Ovary (tissue), 9 donors: ENCODE data around the gene TGFBI. TPM values are rescaled to one million over a fixed set of nuclear protein-coding genes. Genes with fewer than 3 reads are reported as not detected.
A peak's percentile ranks its signal among the peaks of the same experiment; 100 is the strongest.

Experiments
- DNase-seq, 5 donors: peaks; one replicate each; pipeline ENCODE4 v3.0.0-alpha.2; 2019 to 2020
- H3K27ac ChIP-seq, 2 donors: fragments of 200-600 bp; one replicate each; pipeline versions ENCODE4 v1.5.1 to v1.8.0; 2019 to 2022
- H3K27me3 ChIP-seq: fragments of 200-600 bp; one replicate; pipeline ENCODE4 v1.8.0; 2022
- H3K36me3 ChIP-seq: fragments of 200-600 bp; sonication (generic); one replicate; pipeline ENCODE4 v1.5.1; 2019
- H3K4me1 ChIP-seq: one replicate; pipeline ENCODE4 v1.8.1; 2013; ENCODE audit warnings: mild to moderate bottlenecking, moderate library complexity; ENCODE audit not compliant: insufficient read depth
- H3K4me3 ChIP-seq: fragments of 200-600 bp; sonication (generic); one replicate; pipeline ENCODE4 v1.5.1; 2017
- H3K9me3 ChIP-seq, 2 donors: fragments of 200-600 bp in 1 of 2; sonication (generic) in 1 of 2; one replicate each; pipeline versions ENCODE4 v1.5.1 to v1.8.1; 2013 to 2019; ENCODE audit warnings: mild to moderate bottlenecking in 1 of 2, moderate library complexity in 1 of 2
- CTCF ChIP-seq, 3 donors: fragments of 450-650 bp in 2 of 3; fragments of 200-600 bp in 1 of 3; IDR thresholded peaks; one replicate each; pipeline versions ENCODE4 v1.5.1 to v1.8.0; 2016 to 2022; ENCODE audit warnings: antibody characterized with exemption in 3 of 3, mild to moderate bottlenecking in 1 of 3
- EP300 ChIP-seq: sonication (generic); formaldehyde crosslinking; IDR thresholded peaks from one replicate; pipeline ENCODE4 v1.6.1; 2017; ENCODE audit warnings: antibody characterized with exemption
- POLR2A ChIP-seq: fragments of 450-650 bp; IDR thresholded peaks from one replicate; pipeline ENCODE4 v1.6.1; 2017; ENCODE audit warnings: antibody characterized with exemption, mild to moderate bottlenecking, moderate library complexity
- WGBS, 3 donors: extraction: QIAGEN DNeasy Blood & Tissue Kit in 1 of 3; methylation state at CpG; one replicate each; pipeline versions ENCODE4 v1.1.5 to v1.1.7; 2013 to 2017; 5-methylcytosine and 5-hydroxymethylcytosine counted together
- intact Hi-C, 4 donors: fragments of 100-400 bp; cut with DNase I; formaldehyde crosslinking; loops; one replicate each; pipeline versions ENCODE4 v1.11.0 to v1.15.1; 2022 to 2023
- polyA plus RNA-seq, 2 donors: library from polyadenylated mRNA; stranded (reverse); fragments of 200-250 nt in 1 of 2; fragments of 350-450 nt in 1 of 2; fragmentation: Illumina TruSeq in 1 of 2; extraction: RNeasy Lipid Tissue Mini Kit (QIAGEN cat#74804) in 1 of 2; gene quantifications; one replicate each; pipeline ENCODE4 v1.2.3, GENCODE V29; 2013 to 2014
- total RNA-seq, 7 donors: library from RNA; depleted of rRNA in 2 of 7; stranded (reverse); fragments of >200 nt in 2 of 7; fragmentation: NEBNext Ultra II Directional in 3 of 7; extraction: Animal tissue kit (Norgen Biotek cat#: 25700) in 3 of 7; gene quantifications; one replicate each; pipeline versions ENCODE4 v1.1.0 to v1.2.4, GENCODE V29; 2016 to 2023
- donor health status: DM: no; HTN: no; CAD: no; lungs with moderate emphysema.
- donor health status: DM: no; HTN: no; CAD: no.
- donor health status: Bipolar disorder and iron deficiency.
- donor health status: DM: yes; HTN: yes; CAD: no.
- donor health status: DM: no; HTN: no; CAD: no.
- donor health status: DM: yes; HTN: yes; CAD: no.

Gene TGFBI
- total and polyA plus RNA-seq, 9 donors = 14.5 to 138 (median 25.3) TPM

GRCh38 chr5:136079195-136079985 is 50.6 kb downstream of the TGFBI start:
- Histone ChIP-seq H3K27ac (no peak overlapping the region), H3K9me3 (no peaks in the 10 kb centered on the region), H3K36me3 (no peaks in the 10 kb centered on the region), H3K4me3 (no peak overlapping the region), H3K27me3 (no peaks in the 10 kb centered on the region), H3K4me1 (no peaks in the 10 kb centered on the region)
- peak in 1 of 5 donors; percentile 42 for DNase-seq
- WGBS, 3 donors = 74 to 83% (median 78%) methylated on average over 25 of the region's 25 CpGs
- intact Hi-C loops = loop anchor here in 1 of 4 donors (10.0 kb wide), 1 partner anchor 135 kb away; no protein-coding TSS in a partner anchor
- TF ChIP-seq POLR2A (no peak), EP300 (no peak), CTCF (IDR thresholded peaks at IDR 0.05) (no peak)

- no peak for DNase-seq
- Histone ChIP-seq H3K4me3 (peak overlapping the region; percentile 29), H3K27me3 (no peaks in the 10 kb centered on the region), H3K27ac (no peak overlapping the region), H3K9me3 (no peaks in the 10 kb centered on the region), H3K36me3 (no peaks in the 10 kb centered on the region), H3K4me1 (no peaks in the 10 kb centered on the region)
- no peak for TF ChIP-seq EP300
- TF ChIP-seq POLR2A = no peak
- TF ChIP-seq CTCF (IDR thresholded peaks at IDR 0.05) = no peak
- WGBS, 3 donors = 29 to 58% (median 51%) methylated on average over 13 of the region's 13 CpGs
- intact Hi-C loops = loop anchor here (5.0 to 10.0 kb wide), 5 partner anchors 55 to 193 kb away; partner anchors contain the start of gene SMAD5 (in 1 of the 4)
Measured at GRCh38 chr5:136080113-136080482, 51.3 kb downstream of the TGFBI start.

GRCh38 chr5:136080483-136081216 is 51.9 kb downstream of the TGFBI start:
- intact Hi-C loops = loop anchor here (5.0 to 10.0 kb wide), 5 partner anchors 54 to 193 kb away; partner anchors contain the start of gene SMAD5 (in 1 of the 4)
- TF ChIP-seq POLR2A (peak; percentile 85), CTCF (IDR thresholded peaks at IDR 0.05) (no peak), EP300 (no peak)
- WGBS, 3 donors = 19 to 74% (median 36%) methylated on average over 31 to 34 of the region's 34 CpGs

GRCh38 chr5:136081217-136081591 is 52.4 kb downstream of the TGFBI start:
- peak overlapping the region in 1 of 2 donors; percentile 69 for H3K27ac ChIP-seq
- no peaks in the 10 kb centered on the region for H3K36me3 ChIP-seq
- intact Hi-C loops = loop anchor here (5.0 to 10.0 kb wide), 5 partner anchors 54 to 194 kb away; partner anchors contain the start of gene SMAD5 (in 1 of the 4)
- no peaks in the 10 kb centered on the region for H3K9me3 ChIP-seq
- H3K4me1 ChIP-seq = no peaks in the 10 kb centered on the region
- no peaks in the 10 kb centered on the region for H3K27me3 ChIP-seq
- 80 to 86% (median 83%) methylated on average over 2 of the region's 2 CpGs for WGBS, 3 donors
- H3K4me3 ChIP-seq = no peak overlapping the region
- DNase-seq = no peak
- no peak for TF ChIP-seq EP300
- no peak for TF ChIP-seq POLR2A
- no peak for TF ChIP-seq CTCF (IDR thresholded peaks at IDR 0.05)

More at GRCh38 chr5:136080483-136081216, 51.9 kb downstream of the TGFBI start:
- H3K36me3 ChIP-seq = no peaks in the 10 kb centered on the region
- H3K4me1 ChIP-seq = no peaks in the 10 kb centered on the region
- DNase-seq = peak; percentile 82 to 93 (median 84)
- H3K4me3 ChIP-seq = peak overlapping the region; percentile 29
- H3K27ac ChIP-seq = peak overlapping the region; percentile 63 to 69
- H3K9me3 ChIP-seq = no peaks in the 10 kb centered on the region
- no peaks in the 10 kb centered on the region for H3K27me3 ChIP-seq
